ENCODE data around the gene WIPF1.
A peak's percentile ranks its signal among the peaks of the same experiment; 100 is the strongest.

Gene WIPF1

DNA sequence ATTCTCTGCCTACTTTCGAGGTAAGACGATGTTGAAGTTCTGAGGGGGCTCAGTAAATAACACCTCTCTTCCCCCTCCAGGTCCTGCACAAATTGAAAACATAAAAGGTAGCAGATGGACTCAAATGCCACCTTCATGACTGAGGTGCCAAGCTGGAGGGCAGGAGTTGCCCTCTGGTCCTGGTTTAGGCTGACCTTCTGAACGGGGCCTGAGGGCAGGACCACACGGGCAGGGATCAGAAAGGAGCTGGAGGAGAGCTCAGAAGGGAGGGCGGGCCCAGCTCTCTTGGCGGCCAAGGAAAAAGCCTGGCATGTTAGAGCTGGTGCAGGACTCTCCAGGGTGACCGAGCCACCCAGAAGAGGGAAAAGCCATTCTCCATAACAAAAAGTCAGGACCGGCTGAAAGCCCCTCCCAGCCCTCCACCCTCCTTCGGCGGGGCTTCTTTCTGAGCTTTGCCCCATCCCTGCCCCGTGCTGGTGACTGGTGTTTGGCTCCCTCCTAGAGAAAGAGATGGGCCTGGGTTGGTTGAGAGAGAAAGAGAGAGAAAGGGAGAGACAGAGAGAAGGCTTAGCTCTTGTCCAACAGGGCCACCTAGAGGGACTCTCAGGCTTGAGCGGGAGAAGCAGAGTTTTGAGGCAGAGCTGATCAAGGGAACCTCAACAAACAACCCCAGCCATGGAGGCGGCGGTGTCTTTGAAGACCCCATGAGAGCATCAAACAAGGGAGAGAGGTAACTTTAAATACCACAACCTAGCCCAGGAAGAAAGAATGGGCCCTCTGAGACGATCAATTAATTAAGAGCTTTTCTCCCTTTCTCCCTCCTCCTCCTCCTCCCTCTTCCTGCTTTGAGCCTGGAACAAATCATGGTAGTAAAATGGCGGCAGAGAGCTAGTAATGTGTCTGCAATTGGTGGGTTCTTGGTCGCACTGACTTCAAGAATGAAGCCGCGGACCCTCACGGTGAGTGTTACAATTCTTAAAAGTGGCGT lies 50.8 kb downstream of the WIPF1 start:
- no peak for DNase-seq (ENCODE audit: low read depth)
- H3K4me3 ChIP-seq (ENCODE audit: low read depth, low read length), result no peak overlapping the region
- TF ChIP-seq, protein P1, sequence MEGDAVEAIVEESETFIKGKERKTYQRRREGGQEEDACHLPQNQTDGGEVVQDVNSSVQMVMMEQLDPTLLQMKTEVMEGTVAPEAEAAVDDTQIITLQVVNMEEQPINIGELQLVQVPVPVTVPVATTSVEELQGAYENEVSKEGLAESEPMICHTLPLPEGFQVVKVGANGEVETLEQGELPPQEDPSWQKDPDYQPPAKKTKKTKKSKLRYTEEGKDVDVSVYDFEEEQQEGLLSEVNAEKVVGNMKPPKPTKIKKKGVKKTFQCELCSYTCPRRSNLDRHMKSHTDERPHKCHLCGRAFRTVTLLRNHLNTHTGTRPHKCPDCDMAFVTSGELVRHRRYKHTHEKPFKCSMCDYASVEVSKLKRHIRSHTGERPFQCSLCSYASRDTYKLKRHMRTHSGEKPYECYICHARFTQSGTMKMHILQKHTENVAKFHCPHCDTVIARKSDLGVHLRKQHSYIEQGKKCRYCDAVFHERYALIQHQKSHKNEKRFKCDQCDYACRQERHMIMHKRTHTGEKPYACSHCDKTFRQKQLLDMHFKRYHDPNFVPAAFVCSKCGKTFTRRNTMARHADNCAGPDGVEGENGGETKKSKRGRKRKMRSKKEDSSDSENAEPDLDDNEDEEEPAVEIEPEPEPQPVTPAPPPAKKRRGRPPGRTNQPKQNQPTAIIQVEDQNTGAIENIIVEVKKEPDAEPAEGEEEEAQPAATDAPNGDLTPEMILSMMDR (IDR thresholded peaks at IDR 0.05; ENCODE audit: low read depth, low read length, missing control alignments), result peak; percentile 62

DNA sequence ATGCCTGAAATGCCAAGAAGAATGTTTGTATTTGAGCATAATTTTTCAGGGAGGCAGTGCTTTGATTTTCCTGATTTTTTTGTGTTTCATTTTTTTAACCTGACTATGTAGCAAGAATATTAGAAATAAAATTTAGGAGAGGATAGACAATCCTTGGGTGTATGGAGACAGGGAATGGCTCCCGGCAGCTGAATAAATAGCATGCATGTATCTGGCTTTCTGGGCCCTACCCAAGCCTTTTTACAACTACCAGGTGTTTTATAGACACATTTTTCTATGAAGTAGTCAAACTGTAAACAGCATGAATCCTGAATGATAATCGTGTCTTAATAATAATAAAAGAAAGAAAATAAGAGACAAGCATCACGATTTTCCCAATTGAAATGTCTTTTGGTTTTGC lies 52.4 kb downstream of the WIPF1 start:
- no peak overlapping the region for H3K4me3 ChIP-seq (ENCODE audit: low read depth, low read length)
- DNase-seq (ENCODE audit: low read depth), result no peak
- TF ChIP-seq, protein P1 (IDR thresholded peaks at IDR 0.05; ENCODE audit: low read depth, low read length, missing control alignments), result no peak

DNA sequence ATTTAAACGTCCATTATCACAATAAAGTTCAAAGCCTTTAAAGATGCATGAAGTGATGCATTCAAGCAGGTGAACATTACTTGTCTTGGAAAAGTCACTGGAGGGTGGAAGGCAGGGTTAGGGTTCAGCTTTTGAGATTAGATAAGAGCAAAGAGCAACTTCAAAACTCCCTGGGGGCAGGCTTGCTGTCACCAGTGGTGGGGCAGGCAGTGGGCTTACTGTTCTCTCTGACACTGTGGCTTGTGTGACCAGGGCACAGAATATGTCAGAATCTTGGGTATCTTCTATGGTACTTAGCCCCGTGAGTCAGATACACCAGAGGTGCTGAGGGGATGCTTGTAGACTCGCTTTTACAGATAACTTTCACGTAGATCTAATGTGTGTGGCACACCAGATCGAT lies 52.8 kb downstream of the WIPF1 start:
- DNase-seq (ENCODE audit: low read depth), result no peak
- TF ChIP-seq, protein P1 (IDR thresholded peaks at IDR 0.05; ENCODE audit: low read depth, low read length, missing control alignments), result no peak
- H3K4me3 ChIP-seq (ENCODE audit: low read depth, low read length), result no peak overlapping the region

DNA sequence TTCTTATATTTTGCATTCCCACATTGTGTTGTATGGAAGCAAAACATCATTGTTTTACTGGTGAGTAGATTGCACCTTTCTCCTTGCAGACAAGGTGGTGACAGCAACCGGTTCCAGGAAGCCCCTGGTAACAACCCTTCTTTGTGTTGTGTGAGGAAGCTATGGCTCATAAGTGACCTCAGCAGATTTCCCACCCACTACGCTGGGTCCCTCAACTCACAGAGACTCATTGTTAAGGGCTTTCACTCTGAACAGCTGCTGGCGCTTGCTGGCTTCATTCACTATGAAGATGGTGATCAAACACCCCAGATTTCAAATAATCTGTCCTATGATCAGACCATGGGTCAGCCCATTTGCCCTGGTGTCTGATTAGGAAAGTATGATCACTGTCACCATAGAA lies 53.4 kb downstream of the WIPF1 start:
- H3K4me3 ChIP-seq (ENCODE audit: low read depth, low read length), result no peak overlapping the region
- TF ChIP-seq, protein P1 (IDR thresholded peaks at IDR 0.05; ENCODE audit: low read depth, low read length, missing control alignments), result no peak
- DNase-seq (ENCODE audit: low read depth), result no peak

DNA sequence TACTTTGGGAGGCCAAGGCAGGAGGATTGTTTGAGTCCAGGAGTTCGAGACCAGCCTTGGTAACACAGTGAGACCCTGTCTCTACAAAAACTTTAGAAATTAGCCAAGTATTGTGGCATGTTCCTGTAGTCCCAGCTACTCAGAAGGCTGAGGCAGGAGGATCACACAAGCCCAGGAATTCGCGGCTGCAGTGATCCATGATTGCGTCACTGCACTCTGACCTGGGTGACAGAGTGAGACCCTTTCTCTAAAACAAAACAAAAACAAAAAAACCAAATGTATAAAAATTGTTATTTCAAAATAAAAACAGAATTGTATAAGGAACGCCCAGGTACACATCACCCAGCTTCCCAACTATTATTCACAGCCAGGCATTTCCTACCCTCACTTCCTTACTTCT lies 56.7 kb downstream of the WIPF1 start:
- TF ChIP-seq, protein P1 (IDR thresholded peaks at IDR 0.05; ENCODE audit: low read depth, low read length, missing control alignments), result no peak
- H3K4me3 ChIP-seq (ENCODE audit: low read depth, low read length), result no peak overlapping the region
- DNase-seq (ENCODE audit: low read depth), result no peak

DNA sequence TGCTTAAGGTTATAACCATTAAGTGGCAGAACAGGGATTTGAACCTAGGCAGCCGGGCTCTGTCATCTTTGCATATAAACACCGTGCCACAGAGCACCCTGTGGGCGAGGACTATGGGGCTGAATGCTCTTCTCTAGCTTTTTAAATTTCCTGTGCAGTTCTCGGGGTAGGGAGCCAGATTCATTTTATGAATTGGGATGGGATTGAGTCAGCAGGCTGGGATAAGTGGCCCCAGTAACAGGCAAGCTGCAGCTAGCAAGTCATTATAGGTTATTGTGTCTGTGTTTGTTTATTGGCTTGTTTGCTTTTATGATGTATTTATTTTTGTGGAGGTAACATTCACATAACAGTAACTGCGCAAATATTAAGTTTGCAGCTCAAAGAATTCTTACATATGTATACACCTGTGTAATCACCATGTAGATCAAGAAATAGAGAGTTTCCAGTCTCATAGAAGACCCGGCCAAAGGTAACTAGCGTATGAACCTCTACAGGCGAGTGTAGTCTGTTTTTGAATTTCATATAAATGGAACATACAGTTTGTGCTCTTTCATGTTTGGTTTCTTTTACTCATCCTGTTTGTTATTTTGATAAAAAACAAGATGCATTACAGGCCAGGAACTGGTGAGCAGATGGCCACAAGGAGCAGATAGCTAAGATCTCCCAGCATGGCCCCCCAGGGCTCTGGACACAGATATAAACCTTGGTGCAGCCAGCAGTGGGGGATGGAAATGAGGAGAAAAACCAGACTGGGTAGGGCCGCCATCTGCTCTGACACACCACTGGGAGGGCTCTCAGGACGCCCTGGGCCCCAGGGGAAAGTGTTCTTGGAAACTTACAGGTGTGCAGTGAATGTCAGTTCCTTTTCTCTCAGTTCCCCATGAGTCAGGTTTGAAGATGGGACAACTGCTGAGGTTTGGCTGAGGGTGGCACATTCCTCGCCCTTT lies 61.6 kb downstream of the WIPF1 start:
- H3K4me3 ChIP-seq (ENCODE audit: low read depth, low read length), result no peak overlapping the region
- DNase-seq (ENCODE audit: low read depth), result no peak
- TF ChIP-seq, protein P1 (IDR thresholded peaks at IDR 0.05; ENCODE audit: low read depth, low read length, missing control alignments), result no peak
